GM21529 (cell line): ENCODE data around the gene KLHL30.

ENCODE experiments used
- ATAC-seq: cut with Tn5 transposase; IDR thresholded peaks from one replicate; pipeline ENCODE4 v1.9.1; 2021; ENCODE audit not compliant: unreplicated experiment

KLHL30 gene, protein sequence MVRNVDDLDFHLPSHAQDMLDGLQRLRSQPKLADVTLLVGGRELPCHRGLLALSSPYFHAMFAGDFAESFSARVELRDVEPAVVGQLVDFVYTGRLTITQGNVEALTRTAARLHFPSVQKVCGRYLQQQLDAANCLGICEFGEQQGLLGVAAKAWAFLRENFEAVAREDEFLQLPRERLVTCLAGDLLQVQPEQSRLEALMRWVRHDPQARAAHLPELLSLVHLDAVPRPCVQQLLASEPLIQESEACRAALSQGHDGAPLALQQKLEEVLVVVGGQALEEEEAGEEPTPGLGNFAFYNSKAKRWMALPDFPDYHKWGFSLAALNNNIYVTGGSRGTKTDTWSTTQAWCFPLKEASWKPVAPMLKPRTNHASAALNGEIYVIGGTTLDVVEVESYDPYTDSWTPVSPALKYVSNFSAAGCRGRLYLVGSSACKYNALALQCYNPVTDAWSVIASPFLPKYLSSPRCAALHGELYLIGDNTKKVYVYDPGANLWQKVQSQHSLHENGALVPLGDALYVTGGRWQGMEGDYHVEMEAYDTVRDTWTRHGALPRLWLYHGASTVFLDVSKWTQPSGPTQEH

DNA sequence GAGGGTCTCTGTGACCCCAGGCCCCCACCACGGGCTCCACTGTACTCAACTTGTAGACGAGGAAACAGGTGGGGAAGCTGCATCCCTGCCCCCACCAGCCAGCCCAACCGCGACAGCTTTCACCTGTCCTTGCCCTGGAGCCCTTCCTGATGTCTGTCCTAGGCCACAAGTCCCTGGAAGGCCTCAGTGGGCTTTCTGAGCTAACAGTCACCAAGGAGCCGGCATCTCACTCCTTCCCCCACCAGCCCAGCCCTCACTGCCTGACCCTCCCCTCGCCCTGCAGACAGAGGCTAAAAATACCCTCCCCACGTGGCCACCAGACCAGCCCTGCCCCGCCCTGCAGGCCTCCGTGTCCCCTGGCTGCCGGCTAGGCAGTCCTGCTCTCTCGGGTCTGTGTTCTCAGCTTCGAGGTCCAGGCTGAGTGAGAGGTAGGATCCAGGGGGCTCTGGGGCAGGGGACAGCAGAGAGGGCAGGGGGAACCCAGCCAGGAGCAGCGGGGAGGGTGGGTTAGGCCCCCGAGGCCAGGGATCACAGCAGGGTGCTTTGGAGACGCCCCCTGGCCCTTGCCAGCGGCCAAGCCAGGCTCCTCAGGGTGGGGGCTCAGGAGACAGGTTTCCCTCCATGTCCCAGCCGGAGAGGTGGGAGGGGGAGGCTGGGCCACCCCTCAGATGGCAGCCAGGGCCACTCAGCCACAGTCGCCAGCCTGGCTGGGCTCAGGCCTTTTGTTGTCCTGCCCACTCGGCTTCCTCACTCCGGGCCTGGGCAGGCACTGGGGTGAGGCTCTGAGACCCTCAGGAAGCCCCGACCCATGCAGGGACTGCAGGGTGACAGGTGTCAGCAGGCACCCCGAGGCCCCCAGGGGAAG, at the start of gene KLHL30:
TSS of gene KLHL30 (plus strand) at position 338 of the 865 bp plus-strand sequence. CDS start 2,087 bp downstream, outside the sequence.
- ATAC-seq, result no peak

DNA sequence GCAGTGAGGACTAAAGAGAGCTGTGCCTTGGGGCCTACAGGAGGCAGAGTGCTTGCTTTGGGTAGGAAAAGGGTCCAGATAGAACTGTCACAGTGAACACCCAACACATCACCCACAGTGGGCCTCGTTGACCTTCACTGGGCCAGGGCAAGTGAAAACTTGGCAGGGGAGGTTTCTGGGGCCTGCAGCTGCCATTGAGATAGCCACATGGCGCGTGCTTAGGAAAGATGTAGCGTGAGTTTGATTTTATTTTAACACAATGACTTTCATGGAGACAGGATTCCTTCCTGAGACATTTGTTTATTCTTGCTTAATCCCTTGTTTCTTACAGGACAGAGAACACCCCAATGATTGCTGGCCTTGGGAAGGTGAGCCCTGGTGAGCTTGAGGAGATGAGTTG, 47.6 kb upstream of the KLHL30 start:
- ATAC-seq, result no peak

DNA sequence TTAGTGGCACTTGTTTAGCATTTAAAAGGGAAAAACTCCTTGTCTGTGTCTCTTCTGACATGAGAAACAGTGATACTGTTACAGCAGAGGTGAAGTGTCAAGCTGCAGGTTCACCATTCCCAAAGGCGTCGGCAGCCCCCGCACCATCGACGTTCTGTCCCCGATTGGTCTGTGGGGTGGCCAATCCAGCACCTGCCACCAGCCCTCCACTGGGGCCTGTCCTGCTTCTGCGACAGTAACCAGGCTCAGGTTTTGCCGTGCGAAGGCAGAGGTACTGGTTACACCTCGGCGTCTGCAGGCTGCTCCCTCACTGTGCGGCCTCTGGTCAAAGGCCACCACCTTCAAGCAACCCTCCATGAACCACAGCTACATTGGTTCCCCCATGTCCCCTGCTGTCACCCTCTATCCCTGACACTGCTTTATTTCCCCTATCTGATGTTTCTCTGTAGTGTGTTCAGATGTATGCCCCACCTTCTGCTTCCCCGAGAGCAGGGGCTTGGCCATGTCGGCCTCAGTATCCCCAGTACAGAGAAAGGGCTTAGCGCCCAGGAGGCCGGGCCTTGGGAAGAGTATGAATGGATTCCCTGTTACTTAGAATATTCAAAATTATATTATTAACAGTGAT, 46.9 kb upstream of the KLHL30 start:
- ATAC-seq, result no peak

DNA sequence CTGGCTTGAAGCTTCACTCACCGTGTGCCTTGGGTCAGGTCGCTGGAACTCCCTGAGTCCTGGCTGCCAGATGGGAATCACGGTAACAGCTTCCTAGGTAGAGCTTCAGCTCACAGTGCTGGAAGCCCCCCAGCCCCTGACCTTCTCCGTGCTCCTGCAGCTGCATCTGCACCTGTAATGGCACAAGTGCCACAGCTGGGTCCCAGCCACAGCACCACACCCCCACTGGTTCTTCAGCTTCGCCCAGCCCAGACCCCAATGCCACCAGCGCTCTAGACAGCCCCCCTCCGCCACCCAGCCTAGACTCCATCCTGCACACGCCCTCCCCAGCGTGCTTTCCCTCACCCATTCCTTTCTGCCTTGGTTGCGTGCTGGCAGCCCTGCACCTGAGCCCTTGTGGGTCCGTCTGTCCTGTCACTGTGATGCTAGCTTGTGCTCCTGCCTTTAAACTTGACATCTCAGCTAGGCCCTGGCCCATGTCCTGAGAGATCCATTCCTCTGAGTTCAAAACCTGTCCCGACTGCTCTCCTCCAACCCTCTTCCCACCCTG, 45.9 kb upstream of the KLHL30 start:
- no peak for ATAC-seq

DNA sequence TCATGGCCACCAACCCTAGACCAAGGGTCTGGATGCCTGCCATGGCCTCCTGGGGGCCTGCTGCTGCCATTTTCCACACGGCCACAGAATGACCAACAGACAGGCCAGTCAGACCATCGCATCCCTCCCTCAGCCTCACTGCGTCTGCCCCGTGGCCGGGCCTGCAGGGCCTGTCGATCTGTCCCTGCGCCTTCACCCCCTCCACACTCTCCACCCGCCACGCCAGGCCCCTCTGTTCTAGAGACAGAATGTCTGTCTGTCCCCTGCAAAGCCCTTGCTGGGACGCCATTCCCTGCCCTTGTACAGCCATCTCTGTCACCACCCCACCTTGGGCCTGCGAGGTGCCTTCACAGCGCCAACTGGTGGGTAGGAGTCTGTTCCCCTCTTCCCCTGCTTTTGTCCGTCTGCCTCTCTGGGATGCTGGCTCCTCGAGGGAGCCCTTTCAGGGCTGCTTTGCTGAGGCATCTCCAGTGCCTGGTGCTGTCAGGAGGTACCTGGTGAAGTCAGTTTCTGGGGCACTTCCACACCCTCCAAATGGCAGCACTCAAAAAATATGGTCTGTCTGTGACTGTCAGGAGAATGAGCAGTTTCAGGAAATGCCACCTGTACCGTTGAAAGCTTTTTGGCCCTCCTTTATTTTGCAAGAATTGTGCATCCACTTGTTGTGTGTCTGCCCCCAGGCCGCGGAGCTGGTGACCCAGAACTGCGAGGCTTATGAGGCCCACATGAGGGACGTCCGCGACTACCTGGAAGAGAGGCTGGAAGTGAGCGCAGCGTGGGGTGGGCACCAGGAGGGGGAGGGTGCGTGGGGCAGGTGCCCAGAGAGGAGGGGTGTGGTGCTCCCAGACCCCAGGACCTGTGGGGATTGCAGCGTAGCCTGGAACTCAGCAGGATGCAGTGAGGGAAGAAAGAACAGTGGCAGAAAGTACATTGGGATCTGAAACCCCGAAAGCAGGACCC, 45.0 kb upstream of the KLHL30 start:
- ATAC-seq, result no peak

DNA sequence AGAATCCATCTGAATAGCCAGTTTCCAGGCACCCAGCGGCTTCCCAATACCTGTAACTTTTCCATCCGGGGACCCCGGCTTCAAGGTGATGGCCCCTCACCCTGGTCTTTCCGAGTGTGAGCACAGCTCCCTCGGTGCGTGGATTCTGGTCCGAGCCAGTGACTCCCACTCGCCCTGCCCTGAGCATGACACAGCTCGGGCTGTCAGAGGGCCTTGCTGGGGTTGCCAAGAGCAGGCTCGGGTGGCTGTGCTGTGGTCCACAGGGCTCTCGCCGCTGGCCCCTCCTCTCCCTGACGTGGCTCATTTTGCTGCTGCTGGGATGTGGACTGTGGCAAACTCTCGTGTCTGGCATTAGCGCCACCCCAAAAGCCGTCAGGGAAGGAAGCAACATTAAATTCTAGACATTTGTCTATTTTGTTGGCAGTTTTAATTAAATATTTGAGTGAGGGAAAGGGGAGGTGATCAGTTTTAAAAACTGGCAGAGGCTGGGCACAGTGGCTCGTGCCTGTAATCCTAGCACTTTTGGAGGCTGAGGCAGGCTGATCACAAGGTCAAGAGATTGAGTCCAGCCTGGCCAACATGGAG, 43.9 kb upstream of the KLHL30 start:
- ATAC-seq, result no peak

DNA sequence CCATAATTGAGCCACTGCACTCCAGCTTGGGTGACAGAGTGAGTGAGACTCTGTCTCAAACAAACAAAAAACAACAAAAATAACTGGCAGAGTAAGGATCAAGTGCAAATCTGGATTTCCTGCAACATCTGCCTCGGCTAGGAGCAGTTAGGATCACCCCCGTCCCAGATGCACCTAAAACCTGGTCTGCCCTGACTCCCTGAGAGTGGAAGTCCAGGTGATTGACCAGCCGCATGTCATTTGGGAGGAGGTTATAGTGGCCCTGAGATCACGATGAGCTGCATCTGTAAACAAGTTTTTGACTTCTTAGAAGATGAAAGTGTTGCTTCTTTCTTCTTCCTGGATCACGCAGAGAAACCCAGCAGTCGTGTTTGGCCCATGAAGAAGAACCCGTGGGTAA, 43.3 kb upstream of the KLHL30 start:
- no peak for ATAC-seq

DNA sequence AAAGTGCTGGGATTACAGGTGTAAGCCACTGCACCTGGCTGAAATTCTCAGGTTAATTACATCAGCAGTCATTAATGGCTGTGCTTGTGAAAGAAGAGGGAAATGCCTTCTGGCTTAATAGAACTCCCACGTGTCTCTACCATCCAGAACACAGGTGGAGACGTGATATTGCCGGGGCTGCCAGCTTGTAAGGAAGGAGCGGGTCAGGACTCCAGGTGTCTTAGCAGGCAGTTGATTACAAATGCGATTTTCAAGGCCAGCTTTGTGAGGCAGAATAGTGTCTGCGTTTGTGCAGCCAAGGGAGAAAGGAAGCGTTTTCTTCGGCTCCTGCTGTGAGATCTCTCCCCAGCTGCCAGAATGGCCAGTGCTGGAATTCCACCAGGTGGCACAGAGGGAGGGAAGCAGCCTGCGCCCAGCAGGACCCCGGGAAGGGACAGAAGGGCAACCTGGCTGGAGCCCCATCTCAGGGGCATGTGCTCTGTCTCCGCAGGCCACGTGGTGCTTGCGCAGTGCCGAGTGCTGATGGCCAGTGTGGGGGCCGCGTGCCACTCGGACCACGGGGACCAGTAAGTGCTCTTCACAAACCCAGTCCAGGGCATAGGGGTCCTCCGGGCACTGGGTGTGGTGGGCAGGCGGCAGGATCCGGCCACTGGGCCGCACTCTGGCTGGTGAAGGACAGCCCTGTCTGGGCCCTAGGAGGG, 42.0 kb upstream of the KLHL30 start:
- ATAC-seq, result no peak

DNA sequence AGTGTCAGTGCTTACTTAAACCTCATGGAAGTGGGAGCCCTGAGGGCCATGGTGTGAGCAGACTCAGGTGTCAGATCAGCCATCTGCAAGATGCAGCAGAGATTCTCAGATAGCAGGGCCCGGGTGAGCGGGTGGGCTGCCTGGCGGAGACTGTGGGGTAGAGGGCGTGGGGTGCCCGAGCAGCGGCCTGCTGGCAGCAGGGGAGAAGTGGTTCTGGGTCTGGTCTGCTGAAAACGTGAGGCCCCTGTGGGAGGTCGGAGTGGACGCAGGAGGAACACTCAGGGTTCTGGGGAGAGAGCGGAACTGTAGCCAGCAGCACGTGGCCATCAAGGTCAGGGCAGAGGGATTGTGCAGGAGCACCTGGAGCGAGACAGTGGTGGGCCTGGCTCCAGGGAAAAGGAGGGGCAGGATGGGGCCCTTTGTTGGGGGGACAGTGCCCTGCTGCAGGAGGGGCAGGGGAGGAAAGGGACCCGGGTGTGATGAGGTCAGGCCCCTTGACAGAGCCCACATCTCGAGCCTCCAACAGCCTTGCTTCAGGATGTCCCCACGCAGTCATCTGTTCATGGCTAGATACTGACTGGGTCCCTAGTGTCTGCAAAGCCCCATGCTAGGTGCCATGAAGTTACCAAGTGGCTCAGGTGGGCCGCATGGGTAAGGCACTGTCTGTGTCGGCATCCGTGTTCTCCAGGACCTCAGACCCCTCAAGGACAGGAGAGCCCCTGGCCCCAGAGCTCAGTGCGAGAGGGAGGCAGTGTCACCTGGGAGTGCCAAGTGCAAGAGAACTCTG, 41.1 kb upstream of the KLHL30 start:
- ATAC-seq, result no peak

DNA sequence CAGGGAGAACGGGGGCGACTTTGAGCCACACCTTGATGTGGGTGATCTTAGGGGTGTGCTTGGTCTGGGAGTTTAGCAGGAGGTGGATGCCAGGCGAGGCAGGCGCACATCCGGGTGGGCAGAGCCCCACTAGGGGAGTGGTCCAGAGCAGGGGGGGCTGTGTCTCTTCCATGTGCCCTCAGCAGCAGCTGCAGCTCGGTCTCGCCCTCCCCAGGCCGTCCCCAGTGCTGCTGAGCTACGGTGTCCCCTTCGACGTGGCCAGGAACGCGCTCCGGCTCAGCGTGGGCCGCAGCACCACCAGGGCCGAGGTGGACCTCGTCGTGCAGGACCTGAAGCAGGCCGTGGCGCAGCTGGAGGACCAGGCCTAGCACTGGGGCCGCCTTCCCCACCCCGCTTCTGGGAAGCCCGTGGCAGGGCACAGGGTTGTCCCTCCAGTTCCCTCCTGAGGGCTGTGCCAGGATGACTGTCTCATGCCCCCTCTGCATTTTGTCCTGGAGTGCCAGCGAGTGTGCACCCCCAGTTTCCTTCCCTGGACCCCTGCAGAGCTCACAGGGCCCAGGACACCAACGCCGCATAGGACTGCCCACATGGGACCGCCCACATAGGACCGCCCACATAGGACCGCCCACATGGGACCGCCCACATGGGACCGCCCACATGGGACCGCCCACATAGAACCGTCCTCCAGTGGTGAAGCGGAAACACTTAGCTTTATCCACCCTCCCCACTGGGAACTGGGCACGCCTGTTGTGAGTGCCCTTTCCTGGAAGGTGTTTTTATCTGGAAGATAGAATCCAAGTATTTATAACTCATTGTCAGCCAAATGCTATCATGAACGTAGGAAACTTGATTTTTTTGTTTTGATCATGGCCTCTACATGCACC, 40.2 kb upstream of the KLHL30 start:
- peak; percentile 70 for ATAC-seq

DNA sequence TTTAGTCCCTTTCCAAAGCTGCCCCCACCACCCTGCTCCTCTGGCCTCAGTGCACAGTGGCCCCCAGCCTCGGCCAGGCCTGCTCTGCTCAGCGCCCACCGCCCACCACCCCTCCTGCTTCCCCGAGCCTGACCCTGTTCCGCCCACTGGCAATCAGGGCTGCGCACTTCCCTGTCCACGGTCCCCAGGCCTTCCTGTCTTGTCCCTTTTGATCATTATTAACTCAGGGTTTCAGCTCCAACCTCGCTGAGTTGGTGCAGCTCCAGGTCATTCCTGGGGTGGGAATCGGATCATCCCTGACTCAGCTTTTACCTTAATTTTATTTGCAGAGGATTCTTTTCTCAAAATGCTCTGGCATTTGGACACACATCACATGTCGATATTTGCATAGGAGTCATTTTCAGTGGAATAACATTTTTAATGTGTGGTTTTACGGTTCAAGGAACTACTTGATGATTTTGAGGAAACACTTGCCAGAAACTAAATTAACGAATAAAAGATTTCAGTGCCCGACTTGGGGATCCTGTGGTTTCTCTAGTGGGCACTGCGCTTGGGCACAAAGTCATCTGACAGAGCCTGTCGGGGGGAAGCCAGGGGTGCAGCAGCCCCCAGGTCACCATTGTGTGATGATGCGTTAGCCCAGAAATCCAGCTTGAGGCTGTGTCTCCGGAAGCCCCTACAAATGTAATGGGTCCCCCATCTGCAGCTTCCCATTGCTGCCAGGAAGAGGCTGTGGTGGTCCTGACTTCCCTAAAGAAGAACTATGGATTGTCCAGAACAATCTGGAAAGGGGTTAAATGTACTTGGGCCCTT, 39.4 kb upstream of the KLHL30 start:
- peak; percentile 16 for ATAC-seq

DNA sequence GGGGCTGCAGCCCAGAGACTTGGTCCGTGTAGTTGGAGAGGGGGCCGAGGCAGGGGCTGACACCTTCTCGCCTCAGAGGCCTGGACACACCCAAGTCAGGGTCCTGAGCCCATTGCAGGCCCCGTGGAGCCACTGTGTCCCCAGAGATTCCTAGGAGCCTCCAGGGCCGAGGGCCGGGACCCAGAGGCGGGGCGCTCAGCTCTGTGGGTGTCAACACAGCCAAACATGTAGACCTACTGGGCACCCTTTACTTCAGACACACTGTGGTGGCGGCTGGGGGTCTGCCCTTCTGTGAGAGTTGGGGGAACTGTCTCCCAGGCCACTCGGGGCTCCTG, 38.8 kb upstream of the KLHL30 start:
- no peak for ATAC-seq

DNA sequence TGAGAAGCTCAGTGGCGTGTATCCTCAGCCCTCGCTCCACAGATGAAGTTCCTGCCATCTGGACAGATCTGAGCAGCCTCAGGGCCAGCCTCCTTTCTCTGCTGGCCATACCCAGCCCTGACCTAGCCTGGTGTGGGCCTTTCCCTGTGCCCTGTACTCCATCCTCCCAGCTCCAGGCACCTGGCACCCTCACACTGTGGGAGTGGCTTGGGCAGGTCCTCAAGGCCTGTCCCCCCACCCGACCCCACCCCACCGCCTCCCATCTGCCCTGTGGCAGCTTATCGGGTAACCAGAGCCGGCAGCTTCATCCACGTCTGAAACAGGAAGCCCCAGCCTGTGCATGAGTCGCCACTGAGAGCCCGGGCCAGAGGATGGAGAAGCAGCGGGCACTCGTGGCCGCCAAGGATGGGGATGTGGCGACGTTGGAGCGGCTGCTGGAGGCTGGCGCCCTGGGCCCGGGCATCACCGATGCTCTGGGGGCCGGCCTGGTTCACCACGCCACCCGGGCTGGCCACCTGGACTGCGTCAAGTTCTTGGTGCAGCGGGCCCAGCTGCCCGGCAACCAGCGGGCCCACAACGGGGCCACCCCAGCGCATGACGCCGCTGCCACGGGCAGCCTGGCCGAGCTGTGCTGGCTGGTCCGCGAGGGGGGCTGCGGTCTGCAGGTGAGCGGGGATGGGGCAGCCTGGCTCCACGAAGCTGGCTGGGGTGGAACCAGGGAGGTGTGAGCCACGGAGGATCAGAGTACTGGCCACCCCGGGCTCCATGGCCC, 38.2 kb upstream of the KLHL30 start, which contains the start of gene ESPNL:
TSS of gene ESPNL (plus strand) at position 292 of the 772 bp plus-strand sequence. CDS start at position 372, 80 bp downstream.
- ATAC-seq, result no peak

DNA sequence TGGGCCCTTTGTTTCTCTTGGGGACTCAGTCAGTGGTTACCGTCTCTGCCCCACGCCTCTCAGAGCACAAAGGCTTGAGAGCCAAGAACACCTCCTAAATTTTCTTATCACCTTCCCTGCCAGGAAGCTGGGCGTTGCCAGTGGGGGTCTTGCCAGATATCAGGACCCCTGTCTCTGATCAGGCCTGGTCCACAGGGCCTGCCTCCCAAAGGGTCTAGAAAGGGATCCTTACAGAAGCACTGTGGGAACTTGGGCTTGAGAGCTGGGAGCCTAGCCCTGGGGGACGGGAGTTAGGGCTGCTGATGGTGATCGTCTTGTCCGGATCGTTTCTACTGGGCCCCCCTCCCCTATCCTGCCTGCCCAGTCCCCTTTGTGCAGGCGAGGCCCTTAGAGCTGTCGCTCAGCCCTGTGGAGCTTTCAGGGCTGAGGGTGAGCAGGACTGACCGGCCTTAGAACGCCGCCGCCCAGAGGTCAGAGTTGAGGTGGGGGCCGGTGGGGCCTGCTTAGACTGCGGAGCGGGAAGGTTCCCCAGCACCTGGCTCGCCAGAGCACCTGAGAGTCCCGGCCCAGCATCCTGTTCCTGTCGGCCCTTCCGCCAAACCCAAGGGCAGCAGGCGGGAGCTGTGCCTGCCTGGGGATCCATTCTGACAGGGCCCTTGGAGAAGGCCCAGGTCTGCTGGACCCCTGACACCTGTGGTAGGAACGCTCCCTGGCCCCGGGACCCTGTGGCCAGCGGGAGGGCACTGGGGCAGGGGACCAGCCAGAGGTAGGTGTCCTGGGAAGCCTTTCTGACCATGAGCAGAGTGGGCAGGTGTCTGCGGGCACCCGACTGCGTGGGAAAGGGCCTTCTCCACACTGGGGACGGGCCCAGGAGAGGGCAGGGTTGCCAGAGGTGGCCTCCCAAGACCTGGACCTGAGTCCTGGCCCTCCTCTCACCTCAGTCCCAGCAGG, 37.4 kb upstream of the KLHL30 start:
- ATAC-seq, result no peak
